SU-DHL-6 (cell line): ENCODE measurements around the gene SLC6A4.
"Not testable (repeated sequence)": the region's sequence is repeated elsewhere in the genome, so short reads cannot be mapped to it uniquely, and the experiment has no call there.

Experiments used
- H2AFZ ChIP-seq: fragments of 200-600 bp; sonication (generic); 2 replicates; pipeline ENCODE4 v1.6.1; 2014; ENCODE audit warnings: low read depth, mild to moderate bottlenecking, moderate library complexity, mixed read lengths, antibody characterized with exemption, low read length; ENCODE audit not compliant: severe bottlenecking
- H3F3A ChIP-seq: fragments of 200-600 bp; shearing (Covaris generic); 2 replicates; pipeline ENCODE4 v1.6.0; 2016; ENCODE audit warnings: antibody characterized with exemption, mild to moderate bottlenecking; ENCODE audit not compliant: insufficient read depth
- H3K27ac ChIP-seq: fragments of 200-600 bp; sonication (generic); 2 replicates; pipeline ENCODE4 v1.5.1; 2016; ENCODE audit warnings: low read depth, mild to moderate bottlenecking, low read length, moderate library complexity, mixed read lengths
- H3K27me3 ChIP-seq: fragments of 200-600 bp; sonication (generic), shearing (Covaris generic); 2 replicates; pipeline ENCODE4 v1.6.0; 2014; ENCODE audit warnings: mild to moderate bottlenecking, low read length
- H3K36me3 ChIP-seq: fragments of 200-600 bp; sonication (generic); 2 replicates; pipeline ENCODE4 v1.6.1; 2014; ENCODE audit warnings: mild to moderate bottlenecking, low read length, mixed read lengths
- H3K4me2 ChIP-seq: fragments of 300-600, 200-600 bp; shearing (Covaris generic), sonication (generic); 2 replicates; pipeline ENCODE4 v1.6.0; 2014; ENCODE audit warnings: low read length, low read depth, mild to moderate bottlenecking; ENCODE audit not compliant: poor library complexity, severe bottlenecking
- H3K4me3 ChIP-seq: fragments of 200-600 bp; sonication (generic); 2 replicates; pipeline ENCODE4 v1.5.1; 2014; ENCODE audit warnings: antibody characterized with exemption, low read length, mild to moderate bottlenecking, mixed read lengths; ENCODE audit not compliant: insufficient read depth, poor library complexity, severe bottlenecking
- H3K79me2 ChIP-seq: fragments of 200-600 bp; sonication (generic); 2 replicates; pipeline ENCODE4 v1.6.1; 2014; ENCODE audit warnings: mild to moderate bottlenecking, low read length, moderate library complexity; ENCODE audit not compliant: insufficient read depth
- H3K9ac ChIP-seq: fragments of 200-600 bp; sonication (generic); 2 replicates; pipeline ENCODE4 v1.7.0; 2014; ENCODE audit warnings: mild to moderate bottlenecking, low read length
- H3K9me2 ChIP-seq: fragments of 200-600 bp; sonication (generic); replicated peaks from 2 replicates; pipeline ENCODE4 v1.6.1; 2014; ENCODE audit warnings: low read length; ENCODE audit not compliant: insufficient read depth
- H3K9me3 ChIP-seq: fragments of 200-600 bp; sonication (generic); 2 replicates; pipeline ENCODE4 v1.6.1; 2014; ENCODE audit warnings: low read length, mixed read lengths; ENCODE audit not compliant: insufficient read depth
- H4K20me1 ChIP-seq: fragments of 200-600 bp; sonication (generic); 2 replicates; pipeline ENCODE4 v1.6.1; 2014; ENCODE audit warnings: low read depth, mild to moderate bottlenecking, antibody characterized with exemption, low read length, moderate library complexity, mixed read lengths
- CTCF ChIP-seq: fragments of 200-600 bp; sonication (generic); IDR thresholded peaks from one replicate; pipeline ENCODE4 v1.5.1; 2017; ENCODE audit warnings: antibody characterized with exemption, mild to moderate bottlenecking, low read length, moderate library complexity; ENCODE audit not compliant: insufficient read depth, poor library complexity, severe bottlenecking
- EZH2phosphoT487 ChIP-seq: fragments of 200-600 bp; sonication (generic), shearing (Covaris generic); conservative IDR thresholded peaks from 2 replicates; pipeline ENCODE4 v1.6.1; 2018; ENCODE audit warnings: mild to moderate bottlenecking, antibody characterized with exemption, low read length, moderate library complexity, mixed read lengths

Gene SLC6A4

GRCh38 chr17:30203471-30203981 lies 32.0 kb downstream of the SLC6A4 start:
- H3K27ac ChIP-seq = no peak overlapping the region
- H3K4me2 ChIP-seq = no peak overlapping the region
- no peaks in the 10 kb centered on the region for H4K20me1 ChIP-seq
- no peak overlapping the region for H3K4me3 ChIP-seq
- H3K79me2 ChIP-seq = no peaks in the 10 kb centered on the region
- TF ChIP-seq CTCF (no peak), EZH2phosphoT487 (no peak)
- no peaks in the 10 kb centered on the region for H3F3A ChIP-seq
- no peaks in the 10 kb centered on the region for H3K9me2 ChIP-seq
- no peaks in the 10 kb centered on the region for H3K9me3 ChIP-seq
- no peak overlapping the region for H2AFZ ChIP-seq
- no peak overlapping the region for H3K9ac ChIP-seq
- H3K36me3 ChIP-seq = no peaks in the 10 kb centered on the region
- no peaks in the 10 kb centered on the region for H3K27me3 ChIP-seq

GRCh38 chr17:30200656-30201055 lies 34.8 kb downstream of the SLC6A4 start:
- H3K36me3 ChIP-seq, H3K4me2 ChIP-seq, H2AFZ ChIP-seq, H3K9me3 ChIP-seq, H3K4me3 ChIP-seq, H4K20me1 ChIP-seq, H3K27me3 ChIP-seq, H3K79me2 ChIP-seq, H3K9ac ChIP-seq, H3K9me2 ChIP-seq, H3F3A ChIP-seq, H3K27ac ChIP-seq: not testable (repeated sequence)

- Histone ChIP-seq H2AFZ (no peak overlapping the region), H3K9ac (no peak overlapping the region), H3K27me3 (no peaks in the 10 kb centered on the region), H3K4me3 (no peak overlapping the region), H3K79me2 (no peaks in the 10 kb centered on the region), H3K36me3 (no peaks in the 10 kb centered on the region), H4K20me1 (no peaks in the 10 kb centered on the region), H3F3A (no peaks in the 10 kb centered on the region), H3K27ac (no peak overlapping the region), H3K9me2 (no peaks in the 10 kb centered on the region), H3K4me2 (no peak overlapping the region), H3K9me3 (no peaks in the 10 kb centered on the region)
- TF ChIP-seq CTCF = no peak
- no peak for TF ChIP-seq EZH2phosphoT487
Observed at GRCh38 chr17:30200106-30200505, 35.4 kb downstream of the SLC6A4 start.

GRCh38 chr17:30199600-30199999 lies 35.9 kb downstream of the SLC6A4 start:
- H3K4me3 ChIP-seq = no peak overlapping the region
- H3K36me3 ChIP-seq = no peaks in the 10 kb centered on the region
- no peak overlapping the region for H3K27ac ChIP-seq
- H3K27me3 ChIP-seq = no peaks in the 10 kb centered on the region
- no peak overlapping the region for H2AFZ ChIP-seq
- no peaks in the 10 kb centered on the region for H3K9me3 ChIP-seq
- no peaks in the 10 kb centered on the region for H3K79me2 ChIP-seq
- no peaks in the 10 kb centered on the region for H3F3A ChIP-seq
- no peaks in the 10 kb centered on the region for H4K20me1 ChIP-seq
- H3K9me2 ChIP-seq = no peaks in the 10 kb centered on the region
- H3K4me2 ChIP-seq = no peak overlapping the region
- TF ChIP-seq EZH2phosphoT487 = no peak
- no peak for TF ChIP-seq CTCF
- no peak overlapping the region for H3K9ac ChIP-seq
